H9 (cell line): ENCODE data around the gene CCDC28B. TPM values are rescaled to one million over a fixed set of nuclear protein-coding genes. Genes with fewer than 3 reads are reported as not detected.

Experiments used
- DNase-seq: peaks from one replicate; pipeline ENCODE4 v3.0.0-alpha.2; 2017
- H2AFZ ChIP-seq: one replicate; pipeline ENCODE4 v1.6.1; 2013; ENCODE audit warnings: mild to moderate bottlenecking, low read length, control low read depth, moderate library complexity
- H2AK5ac ChIP-seq: 2 replicates; pipeline ENCODE4 v1.6.1; 2013; ENCODE audit warnings: low read length, control low read depth, mixed read lengths; ENCODE audit not compliant: insufficient read length
- H2BK120ac ChIP-seq: one replicate; pipeline ENCODE4 v1.6.1; 2013; ENCODE audit warnings: low read depth, mild to moderate bottlenecking, low read length, control low read depth, inconsistent platforms; ENCODE audit not compliant: poor library complexity, severe bottlenecking
- H2BK12ac ChIP-seq: 2 replicates; pipeline ENCODE4 v1.6.1; 2013; ENCODE audit warnings: low read length, control low read depth, mixed read lengths, low read depth; ENCODE audit not compliant: insufficient read length
- H2BK15ac ChIP-seq: 2 replicates; pipeline ENCODE4 v1.6.1; 2013; ENCODE audit warnings: low read depth, low read length, control low read depth
- H2BK20ac ChIP-seq: one replicate; pipeline ENCODE4 v1.6.1; 2013; ENCODE audit warnings: low read depth, mild to moderate bottlenecking, low read length, control low read depth, inconsistent platforms; ENCODE audit not compliant: poor library complexity, severe bottlenecking
- H2BK5ac ChIP-seq: 2 replicates; pipeline ENCODE4 v1.6.1; 2013; ENCODE audit warnings: low read length, control low read depth, mixed read lengths; ENCODE audit not compliant: insufficient read length
- H3K14ac ChIP-seq: 2 replicates; pipeline ENCODE4 v1.6.1; 2013; ENCODE audit warnings: low read length, control low read depth; ENCODE audit not compliant: insufficient read depth
- H3K18ac ChIP-seq: 2 replicates; pipeline ENCODE4 v1.6.1; 2013; ENCODE audit warnings: low read depth, mild to moderate bottlenecking, mixed read lengths, low read length, control low read depth; ENCODE audit not compliant: insufficient read length
- H3K23ac ChIP-seq: 2 replicates; pipeline ENCODE4 v1.6.1; 2013; ENCODE audit warnings: low read length, control low read depth, mixed read lengths, low read depth; ENCODE audit not compliant: insufficient read length
- H3K23me2 ChIP-seq: 2 replicates; pipeline ENCODE4 v1.6.1; 2013; ENCODE audit warnings: low read depth, mild to moderate bottlenecking, mixed read lengths, low read length, control low read depth; ENCODE audit not compliant: insufficient read length, poor library complexity, severe bottlenecking
- H3K27ac ChIP-seq: 2 replicates; pipeline ENCODE4 v1.5.1; 2013; ENCODE audit warnings: low read length, control low read depth, mixed read lengths, low read depth; ENCODE audit not compliant: insufficient read length
- H3K27me3 ChIP-seq: 2 replicates; pipeline ENCODE4 v1.6.1; 2013; ENCODE audit warnings: low read length, control low read depth, inconsistent platforms; ENCODE audit not compliant: insufficient read depth
- H3K4ac ChIP-seq: 2 replicates; pipeline ENCODE4 v1.6.1; 2013; ENCODE audit warnings: low read depth, mild to moderate bottlenecking, control low read depth, inconsistent platforms, low read length, moderate library complexity
- H3K4me1 ChIP-seq: 2 replicates; pipeline ENCODE4 v1.6.1; 2013; ENCODE audit warnings: low read length, control low read depth, inconsistent platforms; ENCODE audit not compliant: insufficient read depth
- H3K4me2 ChIP-seq: 2 replicates; pipeline ENCODE4 v1.6.1; 2013; ENCODE audit warnings: low read length, control low read depth, mixed read lengths; ENCODE audit not compliant: insufficient read length, insufficient read depth
- H3K56ac ChIP-seq: 2 replicates; pipeline ENCODE4 v1.6.1; 2013; ENCODE audit warnings: low read depth, mild to moderate bottlenecking, mixed read lengths, low read length, control low read depth; ENCODE audit not compliant: insufficient read length
- H3K79me1 ChIP-seq: 2 replicates; pipeline ENCODE4 v1.6.1; 2013; ENCODE audit warnings: low read depth, mild to moderate bottlenecking, moderate library complexity, low read length, control low read depth, inconsistent platforms; ENCODE audit not compliant: insufficient read depth, poor library complexity, severe bottlenecking
- H3K79me2 ChIP-seq: 2 replicates; pipeline ENCODE4 v1.6.1; 2013; ENCODE audit warnings: low read length, control low read depth, inconsistent platforms; ENCODE audit not compliant: insufficient read depth
- H3K9ac ChIP-seq: 2 replicates; pipeline ENCODE4 v1.6.1; 2013; ENCODE audit warnings: low read length, control low read depth, mixed read lengths; ENCODE audit not compliant: insufficient read length; ENCODE audit errors: extremely low read depth
- H3K9me3 ChIP-seq: one replicate; pipeline ENCODE4 v1.6.1; 2013; ENCODE audit warnings: low read depth, low read length, inconsistent platforms; ENCODE audit not compliant: control insufficient read depth
- H3T11ph ChIP-seq: one replicate; pipeline ENCODE4 v1.6.1; 2013; ENCODE audit warnings: mild to moderate bottlenecking, low read length, control low read depth, inconsistent platforms
- H4K20me1 ChIP-seq: one replicate; pipeline ENCODE4 v1.6.1; 2013; ENCODE audit not compliant: control insufficient read depth, insufficient read length, insufficient read depth
- H4K5ac ChIP-seq: 2 replicates; pipeline ENCODE4 v1.6.1; 2013; ENCODE audit warnings: low read depth, mild to moderate bottlenecking, mixed read lengths, low read length, control low read depth; ENCODE audit not compliant: insufficient read length
- H4K8ac ChIP-seq: replicated peaks from 2 replicates; pipeline ENCODE4 v1.6.1; 2013; ENCODE audit warnings: low read length, control low read depth, mixed read lengths, low read depth; ENCODE audit not compliant: insufficient read length
- H4K91ac ChIP-seq: 2 replicates; pipeline ENCODE4 v1.6.1; 2013; ENCODE audit warnings: low read depth, mild to moderate bottlenecking, moderate library complexity, mixed read lengths, low read length, control low read depth; ENCODE audit not compliant: insufficient read length
- H3K27ac Mint-ChIP-seq, 3 experiments: 2 replicates in 2 of 3; 3 replicates in 1 of 3; pipeline ENCODE4 v1.8.0; 2020 to 2021; ENCODE audit warnings: mixed read lengths in 3 of 3, mild to moderate bottlenecking in 1 of 3, moderate library complexity in 1 of 3
- H3K27me3 Mint-ChIP-seq: 2 replicates; pipeline ENCODE4 v1.8.0; 2021; ENCODE audit warnings: low read depth, mild to moderate bottlenecking, moderate library complexity, mixed read lengths
- H3K36me3 Mint-ChIP-seq, 3 experiments: 2 replicates in 2 of 3; 3 replicates in 1 of 3; pipeline ENCODE4 v1.8.0; 2020 to 2021; ENCODE audit warnings: low read depth in 3 of 3, mixed read lengths in 3 of 3; ENCODE audit not compliant: insufficient read depth in 1 of 3
- H3K4me1 Mint-ChIP-seq, 2 experiments: 2 replicates each; pipeline ENCODE4 v1.8.0; 2020; ENCODE audit warnings: mixed read lengths in 2 of 2
- H3K4me3 Mint-ChIP-seq, 2 experiments: 2 replicates in 1 of 2; 3 replicates in 1 of 2; pipeline ENCODE4 v1.8.0; 2020 to 2021; ENCODE audit warnings: mild to moderate bottlenecking in 2 of 2, mixed read lengths in 2 of 2, moderate library complexity in 1 of 2
- H3K9me3 Mint-ChIP-seq, 2 experiments: 2 replicates in 1 of 2; 3 replicates in 1 of 2; pipeline ENCODE4 v1.8.0; 2020; ENCODE audit warnings: mild to moderate bottlenecking in 2 of 2, mixed read lengths in 2 of 2, moderate library complexity in 1 of 2
- WGBS: extraction: QIAGEN DNeasy Blood & Tissue Kit; methylation state at CpG from one replicate; pipeline ENCODE4 v1.1.7; 2013; ENCODE audit warnings: missing lambda C conversion rate, low lambda C conversion rate, mixed read lengths; ENCODE audit not compliant: insufficient read length; ENCODE audit errors: extremely low coverage; 5-methylcytosine and 5-hydroxymethylcytosine counted together
- total RNA-seq: library from RNA; stranded (reverse); gene quantifications from 2 replicates; pipeline ENCODE4 v1.2.1, GENCODE V29; 2021
- TF ChIP-seq, protein P1 (sequence below): fragments of 200-600 bp; sonication (generic); conservative IDR thresholded peaks from 3 replicates; pipeline ENCODE4 v1.8.0; 2021; ENCODE audit warnings: antibody characterized with exemption, mild to moderate bottlenecking

The CCDC28B gene
- total RNA-seq, 1 experiment from 2014 or later: 20.7 TPM

DNA sequence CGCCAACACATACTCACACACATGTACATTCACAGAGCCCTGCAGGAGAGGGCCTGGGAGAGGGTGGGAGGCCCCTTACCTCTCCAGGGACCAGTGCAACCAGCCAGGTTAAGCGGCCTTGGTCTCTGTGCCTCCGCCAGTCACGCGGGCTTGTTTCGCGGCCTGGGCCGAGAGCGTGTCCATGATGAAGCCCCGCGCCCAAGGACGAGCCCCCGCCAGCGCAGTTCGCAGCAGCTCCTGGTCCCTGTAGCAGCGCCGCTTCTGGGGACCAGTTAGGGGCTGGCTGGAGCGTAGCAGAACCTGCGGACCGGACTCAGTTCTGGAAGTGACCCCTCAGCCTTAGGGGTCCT lies 39.4 kb downstream of the CCDC28B start:
- TF ChIP-seq, protein P1, sequence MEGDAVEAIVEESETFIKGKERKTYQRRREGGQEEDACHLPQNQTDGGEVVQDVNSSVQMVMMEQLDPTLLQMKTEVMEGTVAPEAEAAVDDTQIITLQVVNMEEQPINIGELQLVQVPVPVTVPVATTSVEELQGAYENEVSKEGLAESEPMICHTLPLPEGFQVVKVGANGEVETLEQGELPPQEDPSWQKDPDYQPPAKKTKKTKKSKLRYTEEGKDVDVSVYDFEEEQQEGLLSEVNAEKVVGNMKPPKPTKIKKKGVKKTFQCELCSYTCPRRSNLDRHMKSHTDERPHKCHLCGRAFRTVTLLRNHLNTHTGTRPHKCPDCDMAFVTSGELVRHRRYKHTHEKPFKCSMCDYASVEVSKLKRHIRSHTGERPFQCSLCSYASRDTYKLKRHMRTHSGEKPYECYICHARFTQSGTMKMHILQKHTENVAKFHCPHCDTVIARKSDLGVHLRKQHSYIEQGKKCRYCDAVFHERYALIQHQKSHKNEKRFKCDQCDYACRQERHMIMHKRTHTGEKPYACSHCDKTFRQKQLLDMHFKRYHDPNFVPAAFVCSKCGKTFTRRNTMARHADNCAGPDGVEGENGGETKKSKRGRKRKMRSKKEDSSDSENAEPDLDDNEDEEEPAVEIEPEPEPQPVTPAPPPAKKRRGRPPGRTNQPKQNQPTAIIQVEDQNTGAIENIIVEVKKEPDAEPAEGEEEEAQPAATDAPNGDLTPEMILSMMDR: no peak
- Histone ChIP-seq H3K9ac (peak overlapping the region; percentile 46), H2BK15ac (no peak overlapping the region), H2BK5ac (no peak overlapping the region), H3K9me3 (no peaks in the 10 kb centered on the region), H3K79me2 (no peaks in the 10 kb centered on the region), H3K14ac (peak overlapping the region; percentile 90), H3K23me2 (peaks cover 17% of the 10 kb centered on the region), H4K20me1 (no peaks in the 10 kb centered on the region), H3K18ac (peak overlapping the region; percentile 72), H2AFZ (no peak overlapping the region), H2BK120ac (no peak overlapping the region), H3K23ac (no peak overlapping the region), H2BK20ac (no peak overlapping the region), H2AK5ac (no peak overlapping the region), H3K79me1 (no peaks in the 10 kb centered on the region), H3K27me3 (no peaks in the 10 kb centered on the region), H3K4me1 (no peaks in the 10 kb centered on the region; the same call in 1 of the 2 replicates), H3T11ph (no peak overlapping the region), H3K56ac (no peak overlapping the region), H4K91ac (no peak overlapping the region), H2BK12ac (no peak overlapping the region), H3K4ac (no peak overlapping the region), H3K4me2 (peak overlapping the region; percentile 75), H4K5ac (no peak overlapping the region), H4K8ac (no peak overlapping the region), H3K27ac (no peak overlapping the region)
- DNase-seq: no peak
- Mint-ChIP-seq H3K27ac (peak overlapping the region in 2 of 3 experiments; percentile 55 to 95; a peak in 2 of 7 replicates), H3K4me3 (peak overlapping the region; percentile 82 to 92), H3K4me1 (peaks cover 21 to 23% of the 10 kb centered on the region in 2 experiments), H3K9me3 (no peaks in the 10 kb centered on the region), H3K36me3 (peaks cover 0 to 10% (median 2%) of the 10 kb centered on the region in 3 experiments; a peak in 2 of 7 replicates), H3K27me3 (peaks cover 4% of the 10 kb centered on the region)
- WGBS: no CpG with 5 or more reads among the region's 20 CpGs
